K562 (cell line): ENCODE data around the gene RTBDN. TPM values are rescaled to one million over a fixed set of nuclear protein-coding genes. Genes with fewer than 3 reads are reported as not detected.
A peak's percentile ranks its signal among the peaks of the same experiment; 100 is the strongest.

Source experiments
- BCOR ChIP-seq: fragments of 450-650 bp; IDR thresholded peaks from 2 replicates; pipeline ENCODE4 v1.6.1; 2016
- BRD4 ChIP-seq: fragments of 200-600 bp; sonication (generic); IDR thresholded peaks from 2 replicates; pipeline ENCODE4 v1.6.1; 2017; ENCODE audit warnings: inconsistent platforms
- DIDO1 ChIP-seq: fragments of 450-650 bp; IDR thresholded peaks from 2 replicates; pipeline ENCODE4 v1.6.1; 2016; ENCODE audit warnings: low read depth, missing biosample characterization, missing genetic modification characterization
- DMBX1 ChIP-seq: fragments of 250-450 bp; sonication (Bioruptor Pico); IDR thresholded peaks from 2 replicates; pipeline ENCODE4 v1.8.0; 2022; ENCODE audit warnings: inconsistent platforms, mild to moderate bottlenecking, moderate library complexity, borderline replicate concordance
- E2F3 ChIP-seq: fragments of 250-450 bp; sonication (Bioruptor Pico); IDR thresholded peaks from 2 replicates; pipeline ENCODE4 v1.4.0; 2020; ENCODE audit warnings: mild to moderate bottlenecking
- LARP7 ChIP-seq: fragments of 450-650 bp; IDR thresholded peaks from 2 replicates; pipeline ENCODE4 v1.6.1; 2016
- NCOA6 ChIP-seq: fragments of 450-650 bp; IDR thresholded peaks from 2 replicates; pipeline ENCODE4 v1.6.1; 2017; ENCODE audit warnings: mild to moderate bottlenecking
- PHF21A ChIP-seq: fragments of 450-650 bp; IDR thresholded peaks from 2 replicates; pipeline ENCODE4 v1.6.1; 2017; ENCODE audit warnings: low read depth, borderline replicate concordance
- RAD51 ChIP-seq: fragments of 450-650 bp; IDR thresholded peaks from 2 replicates; pipeline ENCODE4 v1.7.1; 2016; ENCODE audit warnings: low read depth, mild to moderate bottlenecking, borderline replicate concordance
- SRF ChIP-seq, 2 experiments: fragments of 250-450, 450-650 bp in 1 of 2; sonication (Bioruptor Pico) in 1 of 2; sonication (generic) in 1 of 2; formaldehyde crosslinking; IDR thresholded peaks; 2 replicates each; pipeline versions ENCODE4 v1.5.0 to v1.5.1; 2020 to 2022; ENCODE audit warnings: mild to moderate bottlenecking in 1 of 2, missing genetic modification reagents in 1 of 2
- TGIF2 ChIP-seq: sonication (generic); formaldehyde crosslinking; IDR thresholded peaks from 2 replicates; pipeline ENCODE4 v1.8.1; 2022; ENCODE audit warnings: mild to moderate bottlenecking, missing genetic modification reagents, moderate library complexity
- ZNF239 ChIP-seq: fragments of 250-450 bp; sonication (Bioruptor Pico); IDR thresholded peaks from 2 replicates; pipeline ENCODE4 v1.4.0; 2020; ENCODE audit warnings: mild to moderate bottlenecking
- ZNF282 ChIP-seq: sonication (generic); formaldehyde crosslinking; IDR thresholded peaks from 2 replicates; pipeline ENCODE4 v1.8.1; 2023; ENCODE audit warnings: missing genetic modification reagents
- ZNF586 ChIP-seq: fragments of 450-650 bp; formaldehyde crosslinking; conservative IDR thresholded peaks from 2 replicates; pipeline ENCODE4 v1.4.0; 2020; ENCODE audit warnings: mild to moderate bottlenecking, moderate library complexity
- polyA plus RNA-seq, 8 experiments: library from polyadenylated mRNA; depleted of rRNA in 4 of 8; stranded (reverse) in 5 of 8; unstranded in 3 of 8; fragments of >200 nt; fragmentation: Nextera tagmentation in 2 of 8; fragmentation: Illumina TruSeq in 1 of 8; extraction: Ambion mirVana in 2 of 8; extraction: Trizol in 1 of 8; gene quantifications; 2 replicates each; pipeline versions ENCODE4 v1.2.1 to v1.2.3, GENCODE V29; 2011 to 2014; ENCODE audit warnings: inconsistent platforms in 1 of 8, missing spikeins in 1 of 8
- total RNA-seq, 7 experiments: library from RNA; depleted of rRNA in 6 of 7; stranded (reverse); fragments of >200 nt in 6 of 7; fragmentation: Illumina TruSeq in 2 of 7; extraction: Trizol in 2 of 7; gene quantifications; 2 replicates each; pipeline versions ENCODE4 v1.2.1 to v1.2.3, GENCODE V29; 2011 to 2021; ENCODE audit warnings: low replicate concordance in 1 of 7
- TF ChIP-seq, protein P1 (sequence below), 3 experiments: fragments of 200-800 bp in 1 of 3; fragments of 250-450 bp in 1 of 3; fragments of 450-650 bp in 1 of 3; sonication (Bioruptor Pico) in 1 of 3; sonication (Bioruptor generic) in 1 of 3; formaldehyde crosslinking in 1 of 3; IDR thresholded peaks; 2 replicates each; pipeline versions ENCODE4 v1.6.1 to v1.8.0; 2016 to 2022; ENCODE audit warnings: mild to moderate bottlenecking in 2 of 3, missing genetic modification characterization in 2 of 3, missing compliant biosample characterization in 1 of 3, moderate library complexity in 1 of 3
- TF ChIP-seq, protein P2 (sequence below), 2 experiments: fragments of 450-650 bp in 1 of 2; sonication (generic) in 1 of 2; formaldehyde crosslinking in 1 of 2; IDR thresholded peaks in 1 of 2; conservative IDR thresholded peaks in 1 of 2; 2 replicates each; pipeline versions ENCODE4 v1.6.1 to v1.8.1; 2016 to 2023; ENCODE audit warnings: mild to moderate bottlenecking in 2 of 2, moderate library complexity in 2 of 2, inconsistent platforms in 1 of 2, missing genetic modification reagents in 1 of 2
- TF ChIP-seq, protein P3 (sequence below), 2 experiments: fragments of 200-800 bp in 1 of 2; sonication (Bioruptor generic) in 1 of 2; sonication (generic) in 1 of 2; formaldehyde crosslinking in 1 of 2; IDR thresholded peaks in 1 of 2; conservative IDR thresholded peaks in 1 of 2; 2 replicates each; pipeline versions ENCODE4 v1.5.0 to v1.6.1; 2016 to 2020; ENCODE audit warnings: missing compliant biosample characterization in 1 of 2, missing genetic modification characterization in 1 of 2, missing genetic modification reagents in 1 of 2

The RTBDN gene
- total and polyA plus RNA-seq, 9 of the 15 experiments (the other 6 are each of a cell fraction or from before 2014, with no cell fraction given): 0.20 to 2.3 (median 0.72) TPM; not detected in 1

DNA sequence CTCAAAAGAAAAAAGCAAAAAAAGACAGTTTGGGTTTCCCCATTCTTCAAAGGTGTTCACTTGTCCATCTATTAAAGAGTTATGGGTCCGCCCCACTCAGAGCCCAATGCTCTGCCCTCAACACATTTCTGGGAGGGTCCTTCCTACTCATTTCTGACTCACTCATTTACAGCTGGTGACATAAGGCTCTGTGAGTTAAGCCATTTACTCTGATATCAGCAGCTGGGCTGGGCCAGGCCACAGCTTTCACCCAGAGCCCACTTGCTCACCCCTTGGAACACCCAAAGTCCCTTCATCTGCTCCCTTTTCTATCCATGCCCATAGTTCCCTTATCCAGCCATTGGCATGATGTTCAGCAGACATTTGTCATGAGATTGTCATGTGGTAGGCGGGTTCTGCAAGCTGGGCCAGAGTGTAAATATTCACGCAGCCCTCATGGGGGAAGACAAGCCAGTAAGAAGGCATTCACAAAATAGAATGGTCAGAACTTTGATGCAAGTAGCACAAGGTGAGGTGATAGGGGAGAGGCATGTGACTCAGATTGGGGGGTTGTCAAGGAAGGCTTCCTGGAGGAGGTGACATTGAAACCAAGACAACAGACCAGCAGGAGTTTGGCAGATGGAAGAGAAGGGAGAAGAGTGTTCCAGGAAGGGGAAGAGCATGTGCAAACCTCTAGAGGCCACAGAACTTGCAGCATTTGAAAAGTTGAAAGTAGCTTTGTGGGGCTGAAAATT, 9.8 kb upstream of the RTBDN start (continued):
- no peak for TF ChIP-seq DMBX1 (CRISPR knock-in tag)
- no peak for TF ChIP-seq RAD51
- TF ChIP-seq E2F3 (CRISPR knock-in tag): no peak
- no peak for TF ChIP-seq NCOA6
- no peak for TF ChIP-seq ZNF586 (CRISPR knock-in tag)
- TF ChIP-seq ZNF282 (CRISPR knock-in tag): no peak
- TF ChIP-seq, protein P1, sequence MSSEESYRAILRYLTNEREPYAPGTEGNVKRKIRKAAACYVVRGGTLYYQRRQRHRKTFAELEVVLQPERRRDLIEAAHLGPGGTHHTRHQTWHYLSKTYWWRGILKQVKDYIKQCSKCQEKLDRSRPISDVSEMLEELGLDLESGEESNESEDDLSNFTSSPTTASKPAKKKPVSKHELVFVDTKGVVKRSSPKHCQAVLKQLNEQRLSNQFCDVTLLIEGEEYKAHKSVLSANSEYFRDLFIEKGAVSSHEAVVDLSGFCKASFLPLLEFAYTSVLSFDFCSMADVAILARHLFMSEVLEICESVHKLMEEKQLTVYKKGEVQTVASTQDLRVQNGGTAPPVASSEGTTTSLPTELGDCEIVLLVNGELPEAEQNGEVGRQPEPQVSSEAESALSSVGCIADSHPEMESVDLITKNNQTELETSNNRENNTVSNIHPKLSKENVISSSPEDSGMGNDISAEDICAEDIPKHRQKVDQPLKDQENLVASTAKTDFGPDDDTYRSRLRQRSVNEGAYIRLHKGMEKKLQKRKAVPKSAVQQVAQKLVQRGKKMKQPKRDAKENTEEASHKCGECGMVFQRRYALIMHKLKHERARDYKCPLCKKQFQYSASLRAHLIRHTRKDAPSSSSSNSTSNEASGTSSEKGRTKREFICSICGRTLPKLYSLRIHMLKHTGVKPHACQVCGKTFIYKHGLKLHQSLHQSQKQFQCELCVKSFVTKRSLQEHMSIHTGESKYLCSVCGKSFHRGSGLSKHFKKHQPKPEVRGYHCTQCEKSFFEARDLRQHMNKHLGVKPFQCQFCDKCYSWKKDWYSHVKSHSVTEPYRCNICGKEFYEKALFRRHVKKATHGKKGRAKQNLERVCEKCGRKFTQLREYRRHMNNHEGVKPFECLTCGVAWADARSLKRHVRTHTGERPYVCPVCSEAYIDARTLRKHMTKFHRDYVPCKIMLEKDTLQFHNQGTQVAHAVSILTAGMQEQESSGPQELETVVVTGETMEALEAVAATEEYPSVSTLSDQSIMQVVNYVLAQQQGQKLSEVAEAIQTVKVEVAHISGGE (CRISPR knock-in tag; IDR thresholded peaks at IDR 0.05): no peak
- no peak for TF ChIP-seq ZNF239
- TF ChIP-seq DIDO1 (tag): no peak
- TF ChIP-seq SRF (CRISPR knock-in tag; IDR thresholded peaks at IDR 0.05): no peak
- TF ChIP-seq TGIF2 (CRISPR knock-in tag): no peak
- TF ChIP-seq, protein P2, sequence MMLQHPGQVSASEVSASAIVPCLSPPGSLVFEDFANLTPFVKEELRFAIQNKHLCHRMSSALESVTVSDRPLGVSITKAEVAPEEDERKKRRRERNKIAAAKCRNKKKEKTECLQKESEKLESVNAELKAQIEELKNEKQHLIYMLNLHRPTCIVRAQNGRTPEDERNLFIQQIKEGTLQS (IDR thresholded peaks at IDR 0.05): peak; percentile 63
- TF ChIP-seq, protein P2 (CRISPR knock-in tag; conservative IDR thresholded peaks at IDR 0.05): no peak
- TF ChIP-seq LARP7: no peak
- TF ChIP-seq BRD4: no peak
- no peak for TF ChIP-seq PHF21A
- peak; percentile 89 for TF ChIP-seq BCOR
- TF ChIP-seq, protein P3, sequence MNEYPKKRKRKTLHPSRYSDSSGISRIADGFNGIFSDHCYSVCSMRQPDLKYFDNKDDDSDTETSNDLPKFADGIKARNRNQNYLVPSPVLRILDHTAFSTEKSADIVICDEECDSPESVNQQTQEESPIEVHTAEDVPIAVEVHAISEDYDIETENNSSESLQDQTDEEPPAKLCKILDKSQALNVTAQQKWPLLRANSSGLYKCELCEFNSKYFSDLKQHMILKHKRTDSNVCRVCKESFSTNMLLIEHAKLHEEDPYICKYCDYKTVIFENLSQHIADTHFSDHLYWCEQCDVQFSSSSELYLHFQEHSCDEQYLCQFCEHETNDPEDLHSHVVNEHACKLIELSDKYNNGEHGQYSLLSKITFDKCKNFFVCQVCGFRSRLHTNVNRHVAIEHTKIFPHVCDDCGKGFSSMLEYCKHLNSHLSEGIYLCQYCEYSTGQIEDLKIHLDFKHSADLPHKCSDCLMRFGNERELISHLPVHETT (CRISPR knock-in tag; conservative IDR thresholded peaks at IDR 0.05 in 1 of 2, IDR thresholded peaks at IDR 0.05 in 1 of 2): no peak
- TF ChIP-seq, all 486 proteins: peak for 13
